Thymus (tissue), 11 donors: ENCODE results near the gene DENND11. TPM values are rescaled to one million over a fixed set of nuclear protein-coding genes. Genes with fewer than 3 reads are reported as not detected.
"Not testable (repeated sequence)": the region's sequence is repeated elsewhere in the genome, so short reads cannot be mapped to it uniquely, and the experiment has no call there.

Experiments
- DNase-seq, 9 donors: peaks; one replicate each; pipeline ENCODE4 v3.0.0-alpha.2; 2013; ENCODE audit warnings: low spot score in 9 of 9, low read depth in 6 of 9, missing footprints in 1 of 9
- H3K27ac ChIP-seq, 2 donors: one replicate each; pipeline ENCODE4 v1.5.1; 2013; ENCODE audit warnings: control low read depth in 1 of 2, low read depth in 1 of 2, low read length in 1 of 2, mild to moderate bottlenecking in 1 of 2, moderate library complexity in 1 of 2
- H3K27me3 ChIP-seq, 2 donors: one replicate each; pipeline ENCODE4 v1.5.1; 2013; ENCODE audit warnings: low read length in 1 of 2; ENCODE audit not compliant: control insufficient read depth in 2 of 2, insufficient read depth in 1 of 2
- H3K36me3 ChIP-seq, 2 donors: one replicate each; pipeline ENCODE4 v1.5.1; 2013; ENCODE audit warnings: low read length in 1 of 2, mild to moderate bottlenecking in 1 of 2, moderate library complexity in 1 of 2; ENCODE audit not compliant: control insufficient read depth in 2 of 2, insufficient read depth in 2 of 2
- H3K4me1 ChIP-seq, 2 donors: one replicate each; pipeline ENCODE4 v1.5.1; 2013; ENCODE audit warnings: low read length in 2 of 2; ENCODE audit not compliant: control insufficient read depth in 2 of 2, insufficient read depth in 2 of 2
- H3K4me3 ChIP-seq, 2 donors: one replicate each; pipeline ENCODE4 v1.5.1; 2013; ENCODE audit warnings: low read length in 2 of 2, control low read depth in 1 of 2, mild to moderate bottlenecking in 1 of 2
- H3K9me3 ChIP-seq, 2 donors: one replicate each; pipeline ENCODE4 v1.5.1; 2013; ENCODE audit warnings: low read length in 1 of 2, mild to moderate bottlenecking in 1 of 2; ENCODE audit not compliant: control insufficient read depth in 2 of 2, insufficient read depth in 1 of 2
- WGBS: extraction: QIAGEN DNeasy Blood & Tissue Kit; methylation state at CpG from one replicate; pipeline ENCODE4 v1.1.7; 2013; 5-methylcytosine and 5-hydroxymethylcytosine counted together
- polyA plus RNA-seq: library from polyadenylated mRNA; stranded (reverse); fragments of 200-250 nt; gene quantifications from one replicate; pipeline ENCODE4 v1.2.3, GENCODE V29; 2013
- total RNA-seq: library from RNA; stranded (reverse); fragments of 120-200 nt; gene quantifications from one replicate; pipeline ENCODE4 v1.2.4, GENCODE V29; 2013
- donor health status: healthy.

DENND11 gene
- total and polyA plus RNA-seq, 2 donors = 9.2 to 16.1 TPM

- 96% methylated on average over 3 of the region's 3 CpGs for WGBS
- DNase-seq = no peak
- no peak overlapping the region for H3K27ac ChIP-seq
- H3K4me1 ChIP-seq = no peaks in the 10 kb centered on the region
- no peaks in the 10 kb centered on the region for H3K36me3 ChIP-seq
- H3K4me3 ChIP-seq = no peak overlapping the region
- no peaks in the 10 kb centered on the region for H3K9me3 ChIP-seq
- no peaks in the 10 kb centered on the region for H3K27me3 ChIP-seq
Measured at GRCh38 chr7:141693082-141693481, 8.9 kb downstream of the DENND11 start.

- H3K27me3 ChIP-seq = no peaks in the 10 kb centered on the region
- no peaks in the 10 kb centered on the region for H3K36me3 ChIP-seq
- no peak overlapping the region for H3K27ac ChIP-seq
- no peak overlapping the region for H3K4me3 ChIP-seq
- no peaks in the 10 kb centered on the region for H3K9me3 ChIP-seq
- H3K4me1 ChIP-seq = no peaks in the 10 kb centered on the region
- DNase-seq = no peak
- WGBS = 96% methylated on average over 4 of the region's 4 CpGs
Measured at GRCh38 chr7:141691961-141692360, 10.0 kb downstream of the DENND11 start.

- WGBS = 97% methylated on average over 3 of the region's 3 CpGs
- no peak overlapping the region for H3K27ac ChIP-seq
- H3K27me3 ChIP-seq = no peaks in the 10 kb centered on the region
- no peaks in the 10 kb centered on the region for H3K36me3 ChIP-seq
- H3K9me3 ChIP-seq = no peaks in the 10 kb centered on the region
- H3K4me1 ChIP-seq = no peaks in the 10 kb centered on the region
- no peak overlapping the region for H3K4me3 ChIP-seq
- DNase-seq = no peak
Measured at GRCh38 chr7:141691540-141691939, 10.4 kb downstream of the DENND11 start.

- H3K27ac ChIP-seq, H3K4me3 ChIP-seq, DNase-seq, H3K4me1 ChIP-seq, H3K9me3 ChIP-seq, H3K27me3 ChIP-seq, H3K36me3 ChIP-seq: not testable (repeated sequence)
- WGBS = 96% methylated on average over 3 of the region's 3 CpGs
Measured at GRCh38 chr7:141689072-141689825, 12.7 kb downstream of the DENND11 start.

- H3K27ac ChIP-seq = no peak overlapping the region
- no peaks in the 10 kb centered on the region for H3K27me3 ChIP-seq
- WGBS = 98% methylated on average over 5 of the region's 5 CpGs
- H3K36me3 ChIP-seq = peaks cover 6 to 9% of the 10 kb centered on the region in 2 donors
- no peaks in the 10 kb centered on the region for H3K9me3 ChIP-seq
- DNase-seq = no peak
- no peaks in the 10 kb centered on the region for H3K4me1 ChIP-seq
- H3K4me3 ChIP-seq = no peak overlapping the region
Measured at GRCh38 chr7:141688043-141688442, 13.9 kb downstream of the DENND11 start.

- Histone ChIP-seq H3K36me3 (peaks cover 9 to 12% of the 10 kb centered on the region in 2 donors), H3K9me3 (no peaks in the 10 kb centered on the region), H3K27ac (no peak overlapping the region), H3K4me3 (no peak overlapping the region), H3K27me3 (no peaks in the 10 kb centered on the region), H3K4me1 (no peaks in the 10 kb centered on the region)
- 98% methylated on average over 6 of the region's 6 CpGs for WGBS
- no peak for DNase-seq
Measured at GRCh38 chr7:141686670-141687069, 15.3 kb downstream of the DENND11 start.

- no peak for DNase-seq
Measured at GRCh38 chr7:141686074-141686473, 15.9 kb downstream of the DENND11 start.

GRCh38 chr7:141685285-141686023 lies 16.5 kb downstream of the DENND11 start:
- peaks cover 9 to 13% of the 10 kb centered on the region in 2 donors for H3K36me3 ChIP-seq
- no peak for DNase-seq
- no peak overlapping the region for H3K27ac ChIP-seq
- H3K9me3 ChIP-seq = no peaks in the 10 kb centered on the region
- H3K4me1 ChIP-seq = no peaks in the 10 kb centered on the region
- H3K4me3 ChIP-seq = no peak overlapping the region
- WGBS = 97% methylated on average over 27 of the region's 27 CpGs
- H3K27me3 ChIP-seq = no peaks in the 10 kb centered on the region

More at GRCh38 chr7:141686074-141686473, 15.9 kb downstream of the DENND11 start:
- Histone ChIP-seq H3K4me3 (no peak overlapping the region), H3K27ac (no peak overlapping the region), H3K4me1 (no peaks in the 10 kb centered on the region), H3K36me3 (peaks cover 9 to 13% of the 10 kb centered on the region in 2 donors), H3K9me3 (no peaks in the 10 kb centered on the region), H3K27me3 (no peaks in the 10 kb centered on the region)
- WGBS = 95% methylated on average over 3 of the region's 3 CpGs

GRCh38 chr7:141679014-141679413 lies 23.0 kb downstream of the DENND11 start:
- H3K27me3 ChIP-seq = no peaks in the 10 kb centered on the region
- H3K27ac ChIP-seq = no peak overlapping the region
- H3K4me1 ChIP-seq = no peaks in the 10 kb centered on the region
- H3K9me3 ChIP-seq = no peaks in the 10 kb centered on the region
- H3K4me3 ChIP-seq = no peak overlapping the region
- peaks cover 0 to 7% of the 10 kb centered on the region in 2 donors for H3K36me3 ChIP-seq
- DNase-seq = no peak
